BE2C (cell line): Measurements from ENCODE around the gene SLX4IP.

Experiments
- DNase-seq: peaks from one replicate; pipeline ENCODE4 v3.0.0-alpha.2; 2020
- H3K27me3 ChIP-seq: fragments of 250-450 bp; sonication (Bioruptor Pico); 2 replicates; pipeline ENCODE4 v1.5.1; 2020; ENCODE audit warnings: mild to moderate bottlenecking
- H3K36me3 ChIP-seq: fragments of 250-450 bp; sonication (Bioruptor Pico); 2 replicates; pipeline ENCODE4 v1.5.1; 2020; ENCODE audit warnings: mild to moderate bottlenecking
- H3K4me1 ChIP-seq: fragments of 250-450 bp; sonication (Bioruptor Pico); 2 replicates; pipeline ENCODE4 v1.5.1; 2020
- H3K4me3 ChIP-seq: 2 replicates; pipeline ENCODE4 v1.5.1; 2011; ENCODE audit warnings: low read depth, low read length
- H3K9me3 ChIP-seq: fragments of 250-450 bp; sonication (Bioruptor Pico); 2 replicates; pipeline ENCODE4 v1.5.1; 2020
- CTCF ChIP-seq: IDR thresholded peaks from 2 replicates; pipeline ENCODE4 v1.5.1; 2012; ENCODE audit warnings: mild to moderate bottlenecking, low read depth, low read length

Gene SLX4IP

GRCh38 chr20:10520528-10520927 lies 85.4 kb downstream of the SLX4IP start:
- H3K4me3 ChIP-seq = no peak overlapping the region

GRCh38 chr20:10521068-10521831 lies 86.1 kb downstream of the SLX4IP start:
- Histone ChIP-seq H3K9me3 (no peaks in the 10 kb centered on the region), H3K4me3 (peak overlapping the region; percentile 1; the same call in 1 of the 2 replicates), H3K4me1 (peaks cover 40% of the 10 kb centered on the region), H3K36me3 (no peaks in the 10 kb centered on the region), H3K27me3 (no peaks in the 10 kb centered on the region)
- no peak for TF ChIP-seq CTCF
- DNase-seq = peak; percentile 44

More at GRCh38 chr20:10520528-10520927, 85.4 kb downstream of the SLX4IP start:
- DNase-seq = no peak
- no peaks in the 10 kb centered on the region for H3K27me3 ChIP-seq
- no peak for TF ChIP-seq CTCF
- H3K4me1 ChIP-seq = peaks cover 40% of the 10 kb centered on the region
- no peaks in the 10 kb centered on the region for H3K9me3 ChIP-seq
- no peaks in the 10 kb centered on the region for H3K36me3 ChIP-seq

GRCh38 chr20:10521836-10522235 lies 86.7 kb downstream of the SLX4IP start:
- Histone ChIP-seq H3K27me3 (no peaks in the 10 kb centered on the region), H3K9me3 (no peaks in the 10 kb centered on the region), H3K4me3 (no peak overlapping the region), H3K36me3 (no peaks in the 10 kb centered on the region), H3K4me1 (peaks cover 40% of the 10 kb centered on the region)
- no peak for TF ChIP-seq CTCF
- DNase-seq = no peak

DNA sequence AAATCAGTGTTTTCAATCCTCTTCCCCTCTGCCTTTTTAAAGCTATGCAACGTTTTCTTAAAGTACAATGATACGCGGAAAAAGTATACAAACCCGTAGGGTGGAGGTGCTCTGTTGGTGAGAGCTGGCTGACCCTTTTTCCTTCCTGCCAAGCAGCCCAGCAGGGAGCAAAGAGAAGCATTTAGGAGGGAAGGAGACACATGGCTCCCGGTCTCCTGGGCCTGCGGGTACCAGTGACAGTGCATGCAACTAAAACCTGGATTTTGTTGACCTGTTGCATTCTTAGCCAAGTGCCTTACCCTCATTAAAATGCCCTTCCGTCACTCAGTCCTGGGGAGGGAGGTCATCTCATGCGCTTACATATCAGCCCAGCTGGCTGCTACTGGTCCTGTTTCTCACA lies 87.2 kb downstream of the SLX4IP start:
- H3K9me3 ChIP-seq = no peaks in the 10 kb centered on the region
- no peaks in the 10 kb centered on the region for H3K36me3 ChIP-seq
- no peak for DNase-seq
- TF ChIP-seq CTCF = no peak
- peaks cover 40% of the 10 kb centered on the region for H3K4me1 ChIP-seq
- no peaks in the 10 kb centered on the region for H3K27me3 ChIP-seq
- H3K4me3 ChIP-seq = no peak overlapping the region

- TF ChIP-seq CTCF = no peak
- H3K4me3 ChIP-seq = no peak overlapping the region
- peaks cover 50% of the 10 kb centered on the region for H3K4me1 ChIP-seq
- no peaks in the 10 kb centered on the region for H3K36me3 ChIP-seq
- no peak for DNase-seq
- H3K27me3 ChIP-seq = no peaks in the 10 kb centered on the region
- H3K9me3 ChIP-seq = no peaks in the 10 kb centered on the region
Observed at GRCh38 chr20:10523443-10523842, 88.3 kb downstream of the SLX4IP start.

GRCh38 chr20:10524034-10524476 lies 89.0 kb downstream of the SLX4IP start:
- TF ChIP-seq CTCF = no peak
- Histone ChIP-seq H3K9me3 (no peaks in the 10 kb centered on the region), H3K36me3 (no peaks in the 10 kb centered on the region), H3K4me3 (no peak overlapping the region), H3K4me1 (peaks cover 53% of the 10 kb centered on the region), H3K27me3 (no peaks in the 10 kb centered on the region)
- DNase-seq = peak; percentile 70
